GM19324 (cell line): ENCODE results near the gene NTF4.
"Not testable (repeated sequence)": the region's sequence is repeated elsewhere in the genome, so short reads cannot be mapped to it uniquely, and the experiment has no call there.

Experiments used
- ATAC-seq: cut with Tn5 transposase; IDR thresholded peaks from one replicate; pipeline ENCODE4 v1.9.1; 2021; ENCODE audit warnings: mild to moderate bottlenecking, moderate library complexity; ENCODE audit not compliant: unreplicated experiment, low FRiP score

The NTF4 gene

DNA sequence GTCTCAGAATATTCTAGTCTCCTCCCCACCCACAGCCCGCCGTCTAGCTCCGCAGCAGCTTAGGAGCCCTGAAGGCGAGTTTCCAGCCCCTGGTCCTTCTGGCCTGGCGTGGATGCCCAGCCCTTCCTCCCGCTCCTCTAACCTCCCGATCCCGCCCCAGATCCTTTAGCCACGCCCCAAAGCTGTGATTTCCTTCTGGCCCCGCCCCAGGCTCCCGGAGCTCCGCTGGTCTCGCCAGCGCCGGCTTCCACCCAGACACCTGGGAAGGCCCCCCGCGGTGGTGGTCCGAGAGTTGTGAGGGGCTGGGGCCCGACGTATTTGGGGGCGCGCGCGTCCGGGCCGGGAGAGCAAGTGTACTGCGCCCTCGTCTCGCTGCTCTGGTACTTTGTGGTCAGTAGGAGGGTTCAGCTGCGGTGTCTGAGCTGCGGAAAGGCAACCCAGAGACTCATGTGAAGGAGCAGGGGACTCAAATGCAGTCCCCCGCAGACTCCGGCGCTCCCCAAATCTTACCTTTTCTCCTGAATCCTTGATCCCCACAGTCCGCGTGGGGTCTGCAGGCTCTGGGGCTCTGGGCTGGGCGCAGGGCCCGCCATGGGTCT lies 6.9 kb downstream of the NTF4 start, which contains the start of gene CGB7:
CGB7 (minus strand) TSS at position 114 of the 599 bp plus-strand sequence. CDS start 2,374 bp downstream, outside the sequence.
- no peak for ATAC-seq

DNA sequence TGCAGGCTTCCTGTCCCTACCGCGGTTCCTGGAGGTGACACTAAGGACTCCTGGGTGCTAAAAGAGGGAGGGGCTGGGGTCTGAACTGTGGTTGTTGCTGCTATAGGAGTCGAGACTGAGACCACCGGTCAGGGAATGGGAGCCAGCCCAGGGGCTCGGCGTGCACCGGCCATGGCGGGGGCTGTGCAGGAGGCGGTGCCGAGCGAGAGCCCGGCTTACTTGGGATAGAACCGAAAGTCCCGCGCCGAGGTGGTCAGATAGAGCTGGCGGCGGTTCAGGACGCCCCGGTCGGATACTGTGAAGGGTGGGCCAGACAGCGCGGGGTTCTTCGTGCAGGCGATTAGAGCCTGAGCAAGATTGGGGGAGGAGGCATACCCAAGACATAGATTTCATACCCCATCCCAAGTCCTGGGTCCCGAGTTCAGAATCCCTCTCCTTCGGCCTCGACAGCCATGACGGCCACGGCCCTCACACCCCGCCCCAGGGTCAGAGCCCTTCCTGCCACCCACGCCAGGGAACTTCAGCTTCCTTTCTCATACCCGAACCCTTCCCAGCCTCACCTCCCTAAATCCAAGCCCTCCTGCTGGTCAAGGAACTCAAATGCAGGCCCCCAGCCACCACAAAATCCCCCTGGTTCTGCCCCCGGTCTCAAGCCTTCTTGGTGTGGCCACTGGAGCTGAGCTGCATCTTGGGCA lies 7.6 kb downstream of the NTF4 start:
- ATAC-seq = not testable (repeated sequence)

DNA sequence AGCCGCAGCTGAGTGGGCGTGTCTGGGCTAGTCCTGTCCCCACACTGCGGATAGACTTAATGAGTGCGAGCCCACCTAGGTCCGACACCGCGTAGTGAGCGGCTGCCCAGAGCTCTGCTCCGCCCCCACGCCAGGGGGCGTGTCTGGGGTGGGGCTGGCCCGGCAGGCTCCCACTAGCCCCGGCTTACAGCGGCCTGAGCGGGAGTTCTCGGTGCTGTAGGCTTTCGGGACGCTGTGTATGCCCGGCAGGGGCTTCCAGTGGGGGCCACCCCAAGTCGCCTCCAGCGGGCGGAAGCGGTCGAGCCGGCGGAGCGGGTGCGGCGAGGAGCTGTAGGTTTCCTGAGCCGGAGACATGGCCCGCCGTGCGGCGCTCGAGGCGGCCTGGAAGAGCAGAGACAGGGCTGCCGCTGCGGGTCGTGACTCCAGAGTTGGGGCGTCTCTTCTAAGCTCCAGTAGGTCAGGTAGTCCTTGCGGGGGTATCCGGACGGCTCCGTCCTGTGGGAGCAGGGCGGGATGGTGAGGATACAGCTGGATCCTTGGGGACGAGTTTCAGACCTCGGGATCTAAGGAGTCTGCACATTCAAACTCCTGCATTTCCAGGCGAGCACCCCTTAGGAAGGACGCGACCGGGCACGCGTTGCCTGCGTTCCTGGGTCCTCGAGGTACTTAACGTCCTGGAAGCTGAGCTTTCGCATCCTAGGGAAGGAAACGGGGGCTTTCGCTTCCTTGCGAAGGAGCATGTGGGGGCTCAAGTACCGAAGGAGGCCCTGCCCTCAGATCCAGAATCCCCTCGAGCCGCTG lies 8.3 kb downstream of the NTF4 start:
- ATAC-seq = no peak

DNA sequence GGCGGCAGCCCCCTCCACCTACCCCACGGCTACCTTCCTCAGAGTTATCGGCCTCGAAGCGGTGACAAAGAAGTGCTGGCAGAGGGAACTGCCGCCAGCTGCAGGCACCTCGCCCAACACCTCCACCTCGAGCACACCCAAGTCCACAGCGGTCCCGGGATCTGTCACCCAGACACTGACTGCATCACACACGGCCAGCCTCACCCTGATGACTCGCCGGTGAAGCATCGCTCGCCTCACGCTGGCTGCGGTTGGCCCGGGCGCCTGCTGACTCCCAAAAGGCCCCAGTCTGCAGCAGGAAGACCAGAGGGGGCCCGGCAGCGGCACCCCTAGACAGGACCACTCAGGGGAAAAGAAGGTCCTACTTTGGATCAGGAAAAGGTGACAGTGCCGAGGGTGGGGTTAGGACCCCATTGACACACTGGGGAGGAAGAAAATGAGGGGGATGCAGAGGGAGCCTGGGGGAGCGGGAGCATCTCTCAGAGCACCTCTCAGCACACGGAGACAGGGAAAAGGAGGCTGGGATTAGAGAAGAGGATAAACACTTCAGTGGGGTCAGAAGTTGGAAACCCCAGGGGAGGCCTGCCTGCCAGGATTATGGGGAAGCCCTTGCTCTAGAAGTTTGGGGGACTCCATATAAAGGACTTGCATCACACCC lies 14.1 kb downstream of the NTF4 start:
- ATAC-seq = not testable (repeated sequence)

DNA sequence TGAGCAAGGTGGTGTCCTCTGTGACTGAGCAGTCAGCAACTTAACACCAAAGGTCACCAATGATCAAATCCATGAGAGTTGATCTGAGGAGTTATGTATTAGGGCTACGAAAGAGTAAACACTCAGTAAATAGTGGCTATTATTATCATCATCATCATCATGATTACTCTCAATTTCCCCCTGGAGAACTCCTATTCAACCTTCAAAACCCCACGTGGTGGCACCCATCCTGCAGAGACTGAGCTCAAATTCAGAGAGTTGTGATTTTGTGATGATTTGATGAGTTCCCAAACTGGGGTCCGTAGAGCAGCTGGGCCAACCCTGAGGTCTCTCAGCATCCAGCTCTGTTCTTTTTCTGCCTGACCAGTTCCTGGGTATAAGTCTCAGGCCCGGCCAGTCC lies 14.8 kb downstream of the NTF4 start:
- not testable (repeated sequence) for ATAC-seq

DNA sequence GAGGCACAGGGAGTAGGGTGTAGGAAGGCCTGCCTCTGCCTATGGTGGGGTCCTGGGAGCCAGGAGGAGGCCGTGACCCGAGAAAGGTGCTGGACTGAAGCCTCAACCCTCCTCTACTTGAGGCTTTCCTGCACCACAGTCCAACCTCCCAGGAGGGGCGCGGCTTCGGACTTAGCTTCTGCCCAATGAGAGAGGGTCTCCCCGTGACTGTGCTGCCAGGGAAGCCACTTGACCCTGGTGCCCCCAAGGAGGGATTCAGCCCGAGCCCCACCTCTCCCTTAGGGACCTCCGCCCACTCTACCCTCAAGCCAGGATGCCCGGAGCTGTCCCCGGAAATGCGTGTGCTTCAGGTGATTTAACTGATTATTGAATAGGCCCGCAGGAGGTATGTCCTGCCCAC lies 15.6 kb downstream of the NTF4 start, which contains the start of gene CGB8:
CGB8 (minus strand) TSS at position 101 of the 400 bp plus-strand sequence. CDS start 372 bp downstream, outside the sequence.
- ATAC-seq = not testable (repeated sequence)

DNA sequence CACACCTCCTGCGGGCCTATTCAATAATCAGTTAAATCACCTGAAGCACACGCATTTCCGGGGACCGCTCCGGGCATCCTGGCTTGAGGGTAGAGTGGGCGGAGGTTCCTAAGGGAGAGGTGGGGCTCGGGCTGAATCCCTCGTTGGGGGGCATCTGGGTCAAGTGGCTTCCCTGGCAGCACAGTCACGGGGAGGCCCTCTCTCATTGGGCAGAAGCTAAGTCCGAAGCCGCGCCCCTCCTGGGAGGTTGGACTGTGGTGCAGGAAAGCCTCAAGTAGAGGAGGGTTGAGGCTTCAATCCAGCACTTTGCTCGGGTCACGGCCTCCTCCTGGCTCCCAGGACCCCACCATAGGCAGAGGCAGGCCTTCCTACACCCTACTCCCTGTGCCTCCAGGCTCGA lies 21.1 kb downstream of the NTF4 start, which contains the start of gene CGB5:
CGB5 (plus strand) TSS at position 301 of the 400 bp plus-strand sequence. CDS start 362 bp downstream, outside the sequence.
- ATAC-seq = not testable (repeated sequence)

DNA sequence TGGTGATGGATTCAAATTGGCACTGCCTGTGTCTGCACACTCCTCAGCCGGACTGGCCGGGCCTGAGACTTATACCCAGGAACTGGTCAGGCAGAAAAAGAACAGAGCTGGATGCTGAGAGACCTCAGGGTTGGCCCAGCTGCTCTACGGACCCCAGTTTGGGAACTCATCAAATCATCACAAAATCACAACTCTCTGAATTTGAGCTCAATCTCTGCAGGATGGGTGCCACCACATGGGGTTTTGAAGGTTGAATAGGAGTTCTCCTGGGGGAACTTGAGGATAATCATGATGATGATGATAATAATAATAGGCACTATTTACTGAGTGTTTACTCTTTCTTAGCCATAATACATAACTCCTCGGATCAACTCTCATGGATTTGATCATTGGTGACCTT lies 22.0 kb downstream of the NTF4 start:
- ATAC-seq = not testable (repeated sequence)

DNA sequence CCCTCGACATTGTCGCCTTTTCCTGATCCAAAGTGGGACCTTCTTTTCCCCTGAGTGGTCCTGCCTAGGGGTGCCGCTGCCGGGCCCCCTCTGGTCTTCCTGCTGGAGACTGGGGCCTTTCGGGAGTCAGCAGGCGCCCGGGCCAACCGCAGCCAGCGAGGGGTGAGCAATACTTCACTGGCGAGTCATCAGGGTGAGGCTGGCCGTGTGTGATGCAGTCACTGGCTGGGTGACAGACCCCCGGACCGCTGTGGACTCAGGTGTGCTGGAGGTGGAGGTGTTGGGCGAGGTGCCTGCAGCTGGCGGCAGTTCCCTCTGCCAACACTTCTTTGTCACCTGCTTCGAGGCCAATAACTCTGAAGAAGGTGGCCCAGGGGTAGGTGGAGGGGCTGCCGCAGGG lies 22.4 kb downstream of the NTF4 start:
- no peak for ATAC-seq

DNA sequence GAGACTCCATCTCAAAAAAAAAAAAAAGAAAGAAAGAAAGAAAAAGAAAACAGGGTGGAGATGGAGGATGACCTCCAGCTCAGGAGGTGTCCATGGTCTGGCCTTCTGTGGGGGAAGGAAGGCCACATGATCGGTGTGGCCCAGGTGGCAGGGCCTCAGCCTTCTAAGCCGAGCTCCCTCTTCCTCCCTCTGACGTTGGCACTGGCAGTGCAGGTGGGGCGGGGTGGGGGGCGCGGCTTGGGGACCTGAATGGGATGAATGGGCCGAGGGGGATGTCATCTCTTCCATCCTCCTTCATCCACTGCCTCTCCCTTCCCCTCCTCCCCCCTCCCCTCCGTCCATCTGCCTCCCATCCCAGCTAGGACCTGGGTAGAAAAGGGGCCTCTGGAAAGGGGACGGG lies 24.9 kb downstream of the NTF4 start:
- not testable (repeated sequence) for ATAC-seq

DNA sequence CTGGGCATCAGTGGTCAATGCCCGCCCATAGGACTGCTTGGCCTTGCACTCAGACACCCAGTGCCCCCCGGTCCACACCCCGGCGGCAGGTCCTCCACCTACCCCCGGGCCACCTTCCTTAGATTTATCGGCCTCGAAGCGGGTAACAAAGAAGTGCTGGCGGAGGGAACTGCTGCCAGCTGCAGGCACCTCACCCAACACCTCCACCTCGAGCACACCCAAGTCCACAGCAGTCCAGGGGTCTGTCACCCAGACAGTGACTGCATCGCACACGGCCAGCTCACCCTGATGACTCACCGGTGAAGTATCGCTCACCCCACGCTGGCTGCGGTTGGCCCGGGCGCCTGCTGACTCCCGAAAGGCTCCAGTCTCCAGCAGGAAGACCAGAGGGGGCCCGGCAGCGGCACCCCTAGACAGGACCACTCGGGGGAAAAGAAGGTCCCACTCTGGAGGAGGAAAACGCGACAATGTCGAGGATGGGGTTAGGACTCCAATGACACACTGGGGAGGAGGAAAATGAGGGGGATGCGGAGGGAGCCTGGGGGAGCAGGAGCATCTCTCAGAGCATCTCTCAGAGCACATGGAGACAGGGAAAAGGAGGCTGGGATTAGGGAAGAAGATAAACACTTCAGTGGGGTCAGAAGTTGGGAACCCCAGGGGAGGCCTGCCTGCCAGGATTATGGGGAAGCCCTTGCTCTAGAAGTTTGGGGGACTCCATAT lies 25.9 kb downstream of the NTF4 start:
- ATAC-seq = not testable (repeated sequence)

DNA sequence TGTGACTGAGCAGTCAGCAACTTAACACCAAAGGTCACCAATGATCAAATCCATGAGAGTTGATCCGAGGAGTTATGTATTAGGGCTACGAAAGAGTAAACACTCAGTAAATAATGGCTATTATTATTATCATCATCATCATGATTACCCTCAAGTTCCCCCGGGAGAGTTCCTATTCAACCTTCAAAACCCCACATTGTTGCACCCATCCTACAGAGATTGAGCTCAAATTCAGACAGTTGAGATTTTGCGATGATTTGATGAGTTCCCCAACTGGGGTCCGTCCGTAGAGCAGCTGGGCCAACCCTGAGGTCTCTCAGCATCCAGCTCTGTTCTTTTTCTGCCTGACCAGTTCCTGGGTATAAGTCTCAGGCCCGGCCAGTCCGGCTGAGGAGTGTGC lies 26.5 kb downstream of the NTF4 start:
- not testable (repeated sequence) for ATAC-seq

DNA sequence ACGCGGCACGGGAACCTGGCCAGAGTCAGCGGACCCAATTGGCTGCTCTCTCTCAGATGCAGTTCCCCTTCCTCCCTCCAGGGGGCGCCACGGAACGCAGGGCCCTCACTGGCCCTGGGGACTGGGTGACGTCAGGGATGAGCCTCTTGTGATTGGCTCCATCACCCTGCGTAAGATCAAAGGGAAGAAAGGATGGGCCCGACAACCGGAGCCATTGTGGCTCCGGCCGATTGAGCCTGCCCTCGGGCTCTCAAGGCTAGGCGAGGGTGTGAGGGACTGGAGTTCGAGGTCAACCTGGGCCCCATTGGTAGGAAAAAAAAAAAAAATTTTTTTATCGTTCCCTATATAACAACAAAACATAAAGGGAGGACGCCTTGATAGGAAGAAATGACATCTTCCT lies 27.8 kb downstream of the NTF4 start, which contains the start of gene CGB1:
CGB1 (minus strand) TSS at position 81 of the 400 bp plus-strand sequence. CDS start 184 bp downstream, outside the sequence.
- ATAC-seq = not testable (repeated sequence)

DNA sequence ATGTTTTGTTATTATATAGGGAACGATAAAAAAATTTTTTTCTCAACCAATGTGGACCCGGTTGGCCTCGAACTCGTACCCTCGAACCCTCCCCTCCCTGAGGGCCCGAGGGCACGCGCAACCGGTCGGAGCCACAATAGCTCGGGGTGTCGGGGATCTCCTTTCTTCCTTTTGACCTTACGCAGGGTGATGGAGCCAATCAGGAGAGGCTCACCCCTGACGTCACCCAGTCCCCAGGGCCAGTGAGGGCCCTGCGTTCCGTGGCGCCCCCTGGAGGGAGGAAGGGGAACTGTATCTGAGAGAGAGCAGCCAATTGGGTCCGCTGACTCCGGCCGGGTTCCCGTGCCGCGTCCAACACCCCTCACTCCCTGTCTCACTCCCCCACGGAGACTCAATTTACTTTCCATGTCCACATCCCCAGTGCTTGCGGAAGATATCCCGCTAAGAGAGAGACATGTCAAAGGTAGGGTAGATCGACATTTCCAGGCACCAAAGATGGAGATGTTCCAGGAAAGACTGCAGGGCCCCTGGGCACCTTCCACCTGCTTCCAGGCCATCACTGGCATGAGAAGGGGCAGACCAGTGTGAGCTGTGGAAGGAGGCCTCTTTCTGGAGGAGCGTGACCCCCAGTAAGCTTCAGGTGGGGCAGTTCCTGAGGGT lies 32.8 kb downstream of the NTF4 start, which contains the start of gene CGB2:
CGB2 (plus strand) TSS at position 249 of the 660 bp plus-strand sequence; CDS start at position 455, 206 bp downstream.
- ATAC-seq = not testable (repeated sequence)

DNA sequence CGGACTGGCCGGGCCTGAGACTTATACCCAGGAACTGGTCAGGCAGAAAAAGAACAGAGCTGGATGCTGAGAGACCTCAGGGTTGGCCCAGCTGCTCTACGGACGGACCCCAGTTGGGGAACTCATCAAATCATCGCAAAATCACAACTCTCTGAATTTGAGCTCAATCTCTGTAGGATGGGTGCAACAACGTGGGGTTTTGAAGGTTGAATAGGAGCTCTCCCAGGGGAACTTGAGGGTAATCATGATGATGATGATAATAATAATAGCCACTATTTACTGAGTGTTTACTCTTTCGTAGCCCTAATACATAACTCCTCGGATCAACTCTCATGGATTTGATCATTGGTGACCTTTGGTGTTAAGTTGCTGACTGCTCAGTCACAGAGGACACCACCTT lies 34.3 kb downstream of the NTF4 start:
- not testable (repeated sequence) for ATAC-seq

DNA sequence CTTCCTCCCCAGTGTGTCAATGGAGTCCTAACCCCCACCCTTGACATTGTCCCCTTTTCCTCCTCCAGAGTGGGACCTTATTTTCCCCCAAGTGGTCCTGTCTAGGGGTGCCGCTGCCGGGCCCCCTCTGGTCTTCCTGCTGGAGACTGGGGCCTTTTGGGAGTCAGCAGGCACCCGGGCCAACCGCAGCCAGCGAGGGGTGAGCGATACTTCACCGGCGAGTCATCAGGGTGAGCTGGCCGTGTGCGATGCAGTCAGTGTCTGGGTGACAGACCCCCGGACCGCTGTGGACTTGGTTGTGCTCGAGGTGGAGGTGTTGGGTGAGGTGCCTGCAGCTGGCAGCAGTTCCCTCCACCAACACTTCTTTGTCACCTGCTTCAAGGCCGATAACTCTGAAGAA lies 34.9 kb downstream of the NTF4 start:
- not testable (repeated sequence) for ATAC-seq

DNA sequence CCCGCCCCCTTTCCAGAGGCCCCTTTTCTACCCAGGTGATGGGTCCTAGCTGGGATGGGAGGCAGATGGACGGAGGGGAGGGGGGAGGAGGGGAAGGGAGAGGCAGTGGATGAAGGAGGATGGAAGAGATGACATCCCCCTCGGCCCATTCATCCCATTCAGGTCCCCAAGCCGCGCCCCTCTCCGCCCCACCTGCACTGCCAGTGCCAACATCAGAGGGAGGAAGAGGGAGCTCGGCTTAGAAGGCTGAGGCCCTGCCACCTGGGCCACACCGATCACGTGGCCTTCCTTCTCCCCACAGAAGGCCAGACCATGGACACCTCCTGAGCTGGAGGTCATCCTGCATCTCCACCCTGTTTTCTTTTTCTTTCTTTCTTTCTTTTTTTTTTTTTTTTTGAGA lies 35.9 kb downstream of the NTF4 start:
- not testable (repeated sequence) for ATAC-seq

DNA sequence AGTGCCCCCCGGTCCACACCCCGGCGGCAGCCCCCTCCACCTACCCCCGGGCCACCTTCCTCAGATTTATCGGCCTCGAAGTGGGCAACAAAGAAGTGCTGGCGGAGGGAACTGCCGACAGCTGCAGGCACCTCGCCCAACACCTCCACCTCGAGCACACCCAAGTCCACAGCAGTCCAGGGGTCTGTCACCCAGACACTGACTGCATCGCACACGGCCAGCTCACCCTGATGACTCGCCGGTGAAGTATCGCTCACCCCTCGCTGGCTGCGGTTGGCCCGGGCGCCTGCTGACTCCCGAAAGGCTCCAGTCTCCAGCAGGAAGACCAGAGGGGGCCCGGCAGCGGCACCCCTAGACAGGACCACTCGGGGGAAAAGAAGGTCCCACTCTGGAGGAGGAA lies 39.0 kb downstream of the NTF4 start:
- ATAC-seq = not testable (repeated sequence)

DNA sequence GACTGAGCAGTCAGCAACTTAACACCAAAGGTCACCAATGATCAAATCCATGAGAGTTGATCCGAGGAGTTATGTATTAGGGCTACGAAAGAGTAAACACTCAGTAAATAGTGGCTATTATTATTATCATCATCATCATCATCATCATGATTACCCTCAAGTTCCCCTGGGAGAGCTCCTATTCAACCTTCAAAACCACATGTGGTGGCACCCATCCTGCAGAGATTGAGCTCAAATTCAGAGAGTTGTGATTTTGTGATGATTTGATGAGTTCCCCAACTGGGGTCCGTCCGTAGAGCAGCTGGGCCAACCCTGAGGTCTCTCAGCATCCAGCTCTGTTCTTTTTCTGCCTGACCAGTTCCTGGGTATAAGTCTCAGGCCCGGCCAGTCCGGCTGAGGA lies 39.5 kb downstream of the NTF4 start:
- not testable (repeated sequence) for ATAC-seq
